NCI-H345 treated with DMSO at 0.1 percent for 48 hours (cell line): ENCODE data around the gene SPDYE2.
"Not testable (repeated sequence)": the region's sequence is repeated elsewhere in the genome, so short reads cannot be mapped to it uniquely, and the experiment has no call there.

Experiments
- DNase-seq: peaks from one replicate; lab custom pipeline; 2025; ENCODE audit not compliant: unreplicated experiment; lab: John Stamatoyannopoulos, UW

The SPDYE2 gene

DNA sequence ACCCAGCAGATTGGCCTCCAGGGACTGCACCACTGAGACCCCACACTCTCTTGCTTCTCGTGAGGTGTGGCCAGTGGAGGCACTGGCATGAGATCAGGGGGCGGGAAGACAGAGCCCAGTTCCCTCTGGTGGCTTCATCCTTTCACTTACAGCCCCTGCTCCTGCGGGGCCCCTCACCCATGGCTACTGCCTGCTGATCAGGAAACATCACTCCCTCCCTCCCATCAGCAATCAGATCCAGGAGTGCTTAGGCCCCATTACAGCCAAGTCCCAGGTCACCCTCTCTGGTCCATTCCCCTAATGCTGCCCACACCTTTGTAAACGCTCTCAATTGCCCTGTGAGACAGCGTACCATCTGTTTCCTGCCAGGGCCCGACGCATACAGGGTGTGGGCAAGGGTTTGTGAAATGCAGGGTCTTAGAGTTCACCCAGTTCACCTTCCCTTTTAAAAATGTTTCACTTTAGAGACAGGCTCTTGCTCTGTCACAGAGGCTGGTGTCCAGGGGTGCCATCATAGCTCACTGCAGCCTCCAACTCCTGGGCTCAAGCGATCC is 15.9 kb upstream of the SPDYE2 start:
- not testable (repeated sequence) for DNase-seq

GRCh38 chr7:102540604-102541003 is 10.4 kb upstream of the SPDYE2 start:
- not testable (repeated sequence) for DNase-seq

DNA sequence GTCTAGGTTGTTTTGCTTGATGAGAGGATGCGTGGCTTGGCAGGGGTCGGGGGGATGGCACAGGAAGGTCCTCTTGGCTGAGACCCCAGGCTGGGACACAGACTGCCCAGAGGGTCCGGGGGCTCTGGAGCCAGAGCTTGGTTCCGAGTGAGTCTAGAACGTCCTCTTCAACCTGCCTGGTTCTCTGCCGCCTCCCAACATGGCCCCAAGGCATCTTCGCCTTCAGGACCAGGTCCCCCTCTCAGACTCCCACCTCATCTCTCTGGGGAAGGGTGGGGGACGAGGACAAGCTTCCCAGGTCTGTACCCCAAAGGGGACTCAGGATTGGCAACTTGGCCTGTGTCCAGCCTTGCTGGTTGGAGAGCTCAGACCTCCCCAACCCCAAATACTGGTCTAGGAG is 8.9 kb upstream of the SPDYE2 start:
- not testable (repeated sequence) for DNase-seq

- not testable (repeated sequence) for DNase-seq
These were observed 8.3 kb upstream of the SPDYE2 start for GRCh38 chr7:102542771-102543170.

- not testable (repeated sequence) for DNase-seq
These were observed 7.4 kb upstream of the SPDYE2 start, which contains the start of gene UPK3BL2 for GRCh38 chr7:102543596-102543995. UPK3BL2 (minus strand) TSS chr7:102543696; CDS start chr7:102543636, 60 bp downstream.

DNA sequence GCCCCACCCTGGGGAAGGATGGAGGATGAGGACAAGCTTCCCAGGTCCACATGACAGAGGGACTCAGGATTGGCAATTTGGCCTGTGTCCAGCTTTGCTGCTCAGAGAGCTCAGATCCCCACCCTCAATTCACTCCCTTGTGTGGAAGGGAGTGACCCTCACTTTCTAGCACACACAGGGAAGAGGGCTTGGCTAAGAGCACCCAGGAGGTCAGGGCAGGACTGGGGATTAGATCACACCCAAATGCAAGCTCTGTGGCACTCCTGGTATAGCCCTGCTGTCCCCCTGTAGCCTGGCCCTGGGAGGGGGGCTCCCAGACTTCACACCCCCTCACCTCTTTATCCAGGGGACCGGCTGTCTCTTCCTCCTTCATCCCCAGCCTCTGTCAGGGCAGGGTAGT is 6.7 kb upstream of the SPDYE2 start:
- DNase-seq = not testable (repeated sequence)

- DNase-seq = not testable (repeated sequence)
These were observed 5.7 kb upstream of the SPDYE2 start for GRCh38 chr7:102545288-102545687.

- not testable (repeated sequence) for DNase-seq
These were observed 4.7 kb upstream of the SPDYE2 start for GRCh38 chr7:102546353-102546752.

DNA sequence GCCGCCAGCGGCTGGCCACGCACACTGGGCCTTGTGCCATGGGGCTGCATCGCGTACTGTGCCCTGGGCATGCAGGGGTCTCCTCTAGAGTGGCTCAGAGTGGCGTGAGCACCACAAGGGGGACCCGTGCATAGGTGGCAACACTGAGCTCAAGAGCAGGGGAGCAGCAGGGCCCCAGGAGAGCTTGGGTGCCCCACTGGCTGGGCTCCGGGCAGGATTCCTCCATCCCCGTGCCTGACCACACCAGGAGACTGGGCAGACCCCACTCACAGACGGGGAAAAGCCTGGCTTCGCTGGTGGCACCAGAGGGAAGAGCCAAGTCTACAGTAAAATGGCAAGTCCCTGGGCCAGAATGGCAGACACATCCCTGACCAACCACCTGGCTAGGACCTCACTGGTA is 17.6 kb downstream of the SPDYE2 start:
- not testable (repeated sequence) for DNase-seq

- DNase-seq = not testable (repeated sequence)
These were observed 21.5 kb downstream of the SPDYE2 start, which contains the start of gene POLR2J3 for GRCh38 chr7:102572261-102573239. POLR2J3 (minus strand) TSS chr7:102572583; CDS start chr7:102572521, 62 bp downstream.

DNA sequence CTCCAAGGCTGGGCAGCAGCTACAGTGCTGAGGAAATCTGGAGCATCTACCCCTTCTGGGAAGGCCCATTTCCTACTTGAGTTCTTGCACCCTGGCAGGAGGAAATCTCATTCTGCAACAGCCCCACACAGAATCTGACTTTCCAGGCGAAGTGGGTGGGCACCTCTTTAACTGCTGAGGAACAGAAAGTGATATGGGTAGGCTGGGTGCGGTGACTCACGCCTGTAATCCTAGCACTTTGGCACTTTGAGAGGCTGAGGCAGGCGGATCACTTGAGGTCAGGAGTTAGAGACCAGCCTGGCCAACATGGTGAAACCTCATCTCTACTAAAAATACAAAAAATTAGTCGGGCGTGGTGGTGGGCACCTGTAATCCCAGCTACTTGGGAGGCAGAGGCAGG is 23.6 kb downstream of the SPDYE2 start:
- not testable (repeated sequence) for DNase-seq

DNA sequence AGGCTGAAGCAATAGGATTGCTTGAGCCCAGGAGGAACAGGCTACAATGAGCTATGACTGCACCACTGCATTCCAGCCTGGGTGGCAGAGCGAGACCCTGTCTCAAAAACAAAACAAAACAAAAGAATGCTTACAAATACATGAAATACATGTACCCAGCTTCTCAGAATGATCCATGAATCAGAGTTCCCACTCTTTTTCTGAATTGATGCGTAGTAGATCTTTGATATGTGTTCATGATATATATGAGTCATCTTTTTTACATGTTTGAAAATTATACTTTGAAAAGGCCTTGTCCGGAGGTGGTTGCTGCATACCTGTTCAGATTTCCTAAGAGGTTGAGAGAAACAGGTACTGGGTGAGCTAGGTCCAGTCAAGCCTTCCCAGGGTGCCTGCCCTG is 25.3 kb downstream of the SPDYE2 start:
- not testable (repeated sequence) for DNase-seq

- not testable (repeated sequence) for DNase-seq
These were observed 26.6 kb downstream of the SPDYE2 start for GRCh38 chr7:102577315-102578240.

GRCh38 chr7:102578486-102578885 is 27.5 kb downstream of the SPDYE2 start:
- DNase-seq = not testable (repeated sequence)

- not testable (repeated sequence) for DNase-seq
These were observed 30.7 kb downstream of the SPDYE2 start for GRCh38 chr7:102581722-102582121.

- DNase-seq = not testable (repeated sequence)
These were observed 32.5 kb downstream of the SPDYE2 start for GRCh38 chr7:102583495-102583894.

DNA sequence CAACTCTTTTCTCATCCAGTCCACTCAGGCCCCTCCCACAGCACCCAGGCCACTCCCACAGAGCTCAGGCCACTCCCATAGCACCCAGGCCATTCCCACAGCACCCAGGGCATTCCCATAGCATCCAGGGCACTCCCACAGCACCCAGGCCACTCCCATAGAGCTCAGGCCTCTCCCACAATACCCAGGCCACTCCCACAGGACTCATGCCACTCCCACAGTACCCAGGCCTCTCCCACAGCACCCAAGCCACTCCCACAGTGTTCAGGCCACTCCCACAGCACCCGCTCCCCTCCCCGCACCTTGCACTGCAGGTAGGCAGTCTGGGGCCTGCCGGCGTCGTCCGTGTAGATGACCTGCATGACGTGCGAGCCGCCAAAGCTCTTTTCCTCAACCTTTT is 38.8 kb downstream of the SPDYE2 start:
- not testable (repeated sequence) for DNase-seq

GRCh38 chr7:102592477-102593019 is 41.5 kb downstream of the SPDYE2 start:
- not testable (repeated sequence) for DNase-seq

- DNase-seq = not testable (repeated sequence)
These were observed 42.8 kb downstream of the SPDYE2 start for GRCh38 chr7:102593637-102594334.

GRCh38 chr7:102596036-102596435 is 45.0 kb downstream of the SPDYE2 start:
- not testable (repeated sequence) for DNase-seq
